Mammary epithelial cell (primary cell): Measurements from ENCODE around the gene LDB1.

Source experiments
- CTCF ChIP-seq, 2 donors: IDR thresholded peaks in 1 of 2; conservative IDR thresholded peaks in 1 of 2; 2 replicates each; pipeline ENCODE4 v1.5.1; 2011 to 2012; ENCODE audit warnings: inconsistent platforms in 2 of 2, low read length in 2 of 2, mild to moderate bottlenecking in 2 of 2, control low read depth in 1 of 2, low read depth in 1 of 2; ENCODE audit not compliant: insufficient read depth in 1 of 2; ENCODE audit errors: extremely low read depth in 1 of 2
- EZH2 ChIP-seq: IDR thresholded peaks from 2 replicates; pipeline ENCODE4 v1.6.1; 2012; ENCODE audit warnings: low read length, inconsistent platforms, borderline replicate concordance

- no peak for TF ChIP-seq CTCF (conservative IDR thresholded peaks at IDR 0.05 in 1 of 2, IDR thresholded peaks at IDR 0.05 in 1 of 2; ENCODE audit: extremely low read depth in 1 of 2, insufficient read depth in 1 of 2, low read depth in 1 of 2, low read length in 2 of 2)
- no peak for TF ChIP-seq EZH2
Observed at GRCh38 chr10:102115775-102116174, 4.4 kb downstream of the LDB1 start.
